ENCODE measurements around the gene ATP6V0C. TPM values are rescaled to one million over a fixed set of nuclear protein-coding genes. Genes with fewer than 3 reads are reported as not detected.

The ATP6V0C gene
- total and polyA plus RNA-seq, 2 of the 8 experiments (the other 6 are each of a cell fraction or from before 2014, with no cell fraction given): 125 to 176 TPM

DNA sequence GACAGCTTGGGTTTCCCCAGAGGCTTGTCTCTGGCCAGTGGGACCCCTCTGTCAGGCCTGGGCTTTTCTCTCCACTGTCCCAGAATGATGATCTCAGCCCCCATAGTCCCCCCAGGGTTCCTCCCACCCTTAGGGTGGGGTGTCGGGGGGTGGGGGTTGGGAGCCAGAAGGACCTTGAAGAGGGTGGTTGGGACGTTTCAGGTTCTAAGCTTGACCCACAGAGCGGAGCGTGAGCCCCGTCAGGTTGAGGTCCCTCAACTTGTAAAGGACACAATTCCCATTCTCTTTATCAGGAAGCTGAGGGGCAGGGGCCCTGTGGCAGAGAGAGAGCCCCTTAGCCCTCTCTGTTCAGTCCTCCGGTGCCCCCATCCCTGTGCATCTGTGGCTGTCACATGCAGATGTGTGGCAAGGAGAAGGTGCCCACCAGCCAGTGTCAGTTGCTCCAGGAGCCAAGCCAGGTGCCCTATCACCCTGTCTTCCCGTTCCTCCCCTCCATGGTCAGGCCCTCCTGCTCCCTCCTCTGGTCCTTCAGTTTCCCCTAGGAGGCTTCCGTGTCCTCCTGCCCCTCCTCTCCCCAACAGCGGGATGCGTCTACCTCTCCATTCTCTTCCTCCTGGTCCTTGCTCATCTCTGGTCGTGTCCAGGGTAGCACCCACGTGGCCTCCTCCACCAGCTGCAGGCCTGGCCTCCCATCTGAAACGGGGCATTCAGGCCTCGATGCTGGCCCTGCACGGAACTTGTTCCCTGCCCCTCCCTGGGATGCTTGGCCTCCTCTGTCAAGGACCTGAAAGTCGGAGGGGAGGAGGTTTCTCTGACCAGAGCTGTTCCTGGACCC lies 44.1 kb upstream of the ATP6V0C start:
- H2AK5ac ChIP-seq (ENCODE audit: low read depth, low read length): peak overlapping the region; percentile 82; the same call in 1 of the 2 replicates
- peak overlapping the region; percentile 80; the same call in 1 of the 2 replicates for H2BK12ac ChIP-seq (ENCODE audit: low read depth, low read length)
- H3K56ac ChIP-seq (replicated peaks; ENCODE audit: insufficient read length, low read depth, low read length): no peak overlapping the region
- H3K79me1 ChIP-seq (ENCODE audit: low read depth, low read length): no peaks in the 10 kb centered on the region
- no peaks in the 10 kb centered on the region for H3K79me2 ChIP-seq (ENCODE audit: control insufficient read depth in 1 of 2, insufficient read depth in 2 of 2, low read length in 2 of 2)
- peak overlapping the region; percentile 51 for H3K18ac ChIP-seq (ENCODE audit: extremely low read depth, low read length)
- TF ChIP-seq GABPA (IDR thresholded peaks at IDR 0.05; ENCODE audit: borderline replicate concordance, insufficient read depth, low read length) (no peak), POLR2A (IDR thresholded peaks at IDR 0.05; ENCODE audit: control extremely low read depth in 1 of 2, low read depth in 2 of 2, low read length in 2 of 2) (0 out of 3 replicates have a peak, but pooled peaks of 1 of the 2 experiments have one; percentile 24)
- H3K4me1 ChIP-seq (replicated peaks in 1 of 4; ENCODE audit: control insufficient read depth in 3 of 4, insufficient read depth in 4 of 4, low read length in 3 of 4): peaks cover 0 to 41% (median 31%) of the 10 kb centered on the region in 4 experiments; a peak in 6 of 7 replicates
- no peak overlapping the region for H4K5ac ChIP-seq (ENCODE audit: insufficient read length, low read depth, low read length)
- no peak overlapping the region for H3K14ac ChIP-seq (ENCODE audit: insufficient read length)
- H3K27ac ChIP-seq (ENCODE audit: low read depth, low read length): no peak overlapping the region
- H2AFZ ChIP-seq (ENCODE audit: low read length): no peak overlapping the region
- no peak overlapping the region for H3K4ac ChIP-seq (replicated peaks; ENCODE audit: insufficient read length, low read depth, low read length)
- H4K8ac ChIP-seq (ENCODE audit: extremely low read depth, insufficient read depth, low read length): no peak overlapping the region; the same call in 1 of the 2 replicates
- peak overlapping the region in 1 of 4 experiments; percentile 73; a peak in 2 of 8 replicates for H3K4me3 ChIP-seq (ENCODE audit: extremely low read depth in 1 of 4, insufficient read depth in 2 of 4, low read depth in 3 of 4, low read length in 4 of 4)
- FAIRE-seq (no peak), DNase-seq (ENCODE audit: low read depth in 1 of 2, low spot score in 2 of 2) (no peak)
- no peaks in the 10 kb centered on the region for H3K9me3 ChIP-seq (ENCODE audit: insufficient read depth in 2 of 2, low read depth in 1 of 2, low read length in 1 of 2)
- no peak overlapping the region for H3K23ac ChIP-seq (ENCODE audit: insufficient read length)
- H3K23me2 ChIP-seq (ENCODE audit: low read depth, low read length): peaks cover 23% of the 10 kb centered on the region; the same call in 1 of the 2 replicates
- H2BK5ac ChIP-seq (ENCODE audit: low read depth, low read length): peak overlapping the region; percentile 35; the same call in 1 of the 2 replicates
- peak overlapping the region; percentile 97; the same call in 1 of the 2 replicates for H2BK15ac ChIP-seq (ENCODE audit: low read length)
- peak overlapping the region; percentile 82; the same call in 1 of the 2 replicates for H2BK20ac ChIP-seq (ENCODE audit: low read length)
- no peak overlapping the region for H2BK120ac ChIP-seq (replicated peaks; ENCODE audit: low read depth, low read length)
- H3K4me2 ChIP-seq (ENCODE audit: insufficient read depth in 1 of 2, low read depth in 2 of 2, low read length in 2 of 2): peak overlapping the region; percentile 88 to 94
- CTCF ChIA-PET (ENCODE audit: partially characterized antibody): interaction anchor here (0.7 to 4.0 kb wide), 6 partner anchors 9 to 129 kb away, joined by 3 to 15 read pairs (median 4); partner anchors contain the start of genes ABCA3 and TEDC2
- peak overlapping the region; percentile 61 for H4K91ac ChIP-seq (replicated peaks; ENCODE audit: insufficient read length, low read length)
- H4K20me1 ChIP-seq (replicated peaks in 1 of 2; ENCODE audit: control insufficient read depth in 1 of 2, insufficient read depth in 2 of 2, low read length in 2 of 2): peaks cover 2 to 10% of the 10 kb centered on the region in 2 experiments
- H3K36me3 ChIP-seq (ENCODE audit: control insufficient read depth in 2 of 4, insufficient read depth in 4 of 4, low read length in 3 of 4): no peaks in the 10 kb centered on the region
- POLR2A ChIA-PET (ENCODE audit: partially characterized antibody): interaction anchor here (0.7 to 2.8 kb wide), 14 partner anchors 10 to 281 kb away, joined by 3 to 21 read pairs (median 6); partner anchors contain the start of genes AMDHD2, ATP6V0C, ECI1 and TEDC2
- 92% methylated on average over 16 of the region's 16 CpGs; no CpG with 5 or more reads in 1 of the 2 experiments for WGBS, 2 experiments (ENCODE audit: extremely low coverage in 1 of 2, insufficient coverage in 1 of 2, insufficient read length in 1 of 2, insufficient replicate concordance in 2 of 2, low coverage in 1 of 2, low lambda C conversion rate in 2 of 2, missing lambda C conversion rate in 1 of 2)
- no peak overlapping the region for H3K9ac ChIP-seq (replicated peaks in 1 of 4; ENCODE audit: extremely low read depth in 1 of 4, low read depth in 3 of 4, low read length in 3 of 4)
- H3K27me3 ChIP-seq (replicated peaks in 1 of 4; ENCODE audit: control insufficient read depth in 3 of 4, extremely low read depth in 1 of 4, insufficient read depth in 3 of 4, low read length in 3 of 4): peaks cover 24 to 61% (median 54%) of the 10 kb centered on the region in 4 experiments

Data from H1 (cell line).